HL-60/S4 treated with retinoic acid at 250 ng/mL for 4 days and 3 days (cell line): ENCODE results near the gene MOK.
"Not testable (repeated sequence)": the region's sequence is repeated elsewhere in the genome, so short reads cannot be mapped to it uniquely, and the experiment has no call there.

Experiments used
- in situ Hi-C: fragments of 300-500 bp; cut with MboI; formaldehyde crosslinking; loops from 2 replicates; pipeline ENCODE4 v1.7.0; 2022; ENCODE audit warnings: low sequenced_read_pairs

Gene MOK

GRCh38 chr14:102304611-102305506 lies at the start of gene MOK:
TSS of gene MOK (minus strand) at chr14:102305164. CDS start at chr14:102304968, 196 bp downstream.
- in situ Hi-C loops, result loop anchor here (25.0 kb wide), 1 partner anchor 243 kb away; no protein-coding TSS in a partner anchor

GRCh38 chr14:102353126-102353619 lies 48.2 kb upstream of the MOK start:
- in situ Hi-C loops, result no loop called here

GRCh38 chr14:102352213-102352612 lies 47.2 kb upstream of the MOK start:
- in situ Hi-C loops, result no loop called here

GRCh38 chr14:102351593-102351992 lies 46.6 kb upstream of the MOK start:
- in situ Hi-C loops, result not testable (repeated sequence)

DNA sequence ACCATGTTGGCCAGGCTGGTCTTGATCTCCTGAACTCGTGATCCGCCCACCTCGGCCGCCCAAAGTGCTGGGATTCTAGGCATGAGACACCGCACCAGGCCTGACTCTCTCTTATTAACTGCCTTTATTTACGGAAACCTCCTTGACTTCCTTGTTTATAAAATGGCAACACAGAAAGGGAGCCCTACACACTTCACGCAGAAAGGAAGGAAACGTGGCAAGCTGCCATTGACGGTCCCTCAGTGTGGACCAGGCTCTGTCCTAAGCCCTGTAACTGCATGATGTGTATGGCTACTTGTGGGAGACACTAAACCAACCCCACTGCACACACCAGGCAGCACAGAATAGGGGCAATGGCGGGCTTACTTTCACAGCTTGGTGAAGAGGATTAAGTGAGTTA lies 46.1 kb upstream of the MOK start:
- in situ Hi-C loops, result no loop called here

DNA sequence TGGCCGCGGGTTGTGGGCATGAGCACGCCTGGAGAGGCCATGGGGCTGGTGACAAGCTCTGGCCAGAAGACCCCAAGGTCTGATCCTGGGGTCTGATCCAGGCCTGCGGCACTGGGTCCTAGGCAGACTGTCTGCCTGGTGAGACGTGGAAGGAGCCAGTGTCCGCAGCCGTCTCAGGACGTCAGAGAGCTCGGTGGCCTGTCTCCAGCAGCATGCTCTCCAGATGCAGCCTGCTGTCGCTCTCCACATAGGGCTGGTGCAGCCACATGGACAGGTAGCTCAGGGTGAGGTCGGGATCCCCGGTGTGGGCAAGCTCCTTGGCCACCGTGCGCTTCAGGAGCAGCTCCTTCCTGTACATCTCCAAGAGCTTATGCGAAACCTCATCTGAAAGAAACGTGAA lies 43.4 kb upstream of the MOK start:
- in situ Hi-C loops, result no loop called here

- in situ Hi-C loops, result no loop called here
Measured at GRCh38 chr14:102346645-102347044, 41.7 kb upstream of the MOK start.

DNA sequence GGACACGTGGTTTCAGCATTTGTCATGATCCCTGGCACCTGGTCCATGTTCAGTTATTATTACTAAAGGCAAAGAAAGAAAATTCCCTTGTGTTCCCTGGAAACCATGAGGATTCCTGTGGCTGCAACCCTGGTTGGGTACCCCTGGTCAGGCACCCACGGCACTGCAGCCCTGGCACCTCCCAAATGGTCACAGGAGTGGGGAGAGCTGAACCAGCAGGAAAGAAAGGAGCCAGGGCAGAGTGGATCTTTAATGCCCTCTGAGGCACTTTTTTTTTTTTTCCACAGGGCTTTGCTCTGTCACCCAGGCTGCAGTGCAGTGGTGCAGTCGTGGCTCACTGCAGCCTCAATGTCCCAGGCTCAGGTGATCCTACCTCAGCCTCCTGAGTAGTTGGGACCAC lies 40.3 kb upstream of the MOK start:
- in situ Hi-C loops, result no loop called here

GRCh38 chr14:102344485-102344884 lies 39.5 kb upstream of the MOK start:
- in situ Hi-C loops, result no loop called here

GRCh38 chr14:102344084-102344483 lies 39.1 kb upstream of the MOK start:
- in situ Hi-C loops, result no loop called here

- in situ Hi-C loops, result no loop called here
Measured at GRCh38 chr14:102342238-102342637, 37.3 kb upstream of the MOK start.

GRCh38 chr14:102341566-102341965 lies 36.6 kb upstream of the MOK start:
- in situ Hi-C loops, result no loop called here

DNA sequence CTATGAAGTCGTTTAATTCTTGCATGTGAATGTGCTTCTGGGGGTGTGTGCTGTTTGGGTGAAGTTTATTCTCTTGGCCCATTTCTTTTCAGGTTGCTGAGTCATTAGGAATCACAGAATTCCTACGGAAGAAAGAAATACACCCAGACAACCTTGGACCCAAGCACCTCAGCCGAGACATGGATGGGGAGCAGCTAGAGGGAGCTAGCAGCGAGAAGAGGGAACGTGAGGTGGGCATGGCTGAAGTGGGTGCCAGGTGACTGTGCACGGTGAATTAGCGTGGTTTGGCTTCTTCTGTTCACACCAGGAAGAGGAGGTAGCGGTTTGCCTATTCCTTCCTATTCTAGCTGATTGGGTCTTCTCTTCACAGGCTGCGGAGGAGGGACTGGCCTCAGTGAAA lies 33.8 kb upstream of the MOK start:
- in situ Hi-C loops, result no loop called here

- in situ Hi-C loops, result no loop called here
Measured at GRCh38 chr14:102335163-102335562, 30.2 kb upstream of the MOK start.

DNA sequence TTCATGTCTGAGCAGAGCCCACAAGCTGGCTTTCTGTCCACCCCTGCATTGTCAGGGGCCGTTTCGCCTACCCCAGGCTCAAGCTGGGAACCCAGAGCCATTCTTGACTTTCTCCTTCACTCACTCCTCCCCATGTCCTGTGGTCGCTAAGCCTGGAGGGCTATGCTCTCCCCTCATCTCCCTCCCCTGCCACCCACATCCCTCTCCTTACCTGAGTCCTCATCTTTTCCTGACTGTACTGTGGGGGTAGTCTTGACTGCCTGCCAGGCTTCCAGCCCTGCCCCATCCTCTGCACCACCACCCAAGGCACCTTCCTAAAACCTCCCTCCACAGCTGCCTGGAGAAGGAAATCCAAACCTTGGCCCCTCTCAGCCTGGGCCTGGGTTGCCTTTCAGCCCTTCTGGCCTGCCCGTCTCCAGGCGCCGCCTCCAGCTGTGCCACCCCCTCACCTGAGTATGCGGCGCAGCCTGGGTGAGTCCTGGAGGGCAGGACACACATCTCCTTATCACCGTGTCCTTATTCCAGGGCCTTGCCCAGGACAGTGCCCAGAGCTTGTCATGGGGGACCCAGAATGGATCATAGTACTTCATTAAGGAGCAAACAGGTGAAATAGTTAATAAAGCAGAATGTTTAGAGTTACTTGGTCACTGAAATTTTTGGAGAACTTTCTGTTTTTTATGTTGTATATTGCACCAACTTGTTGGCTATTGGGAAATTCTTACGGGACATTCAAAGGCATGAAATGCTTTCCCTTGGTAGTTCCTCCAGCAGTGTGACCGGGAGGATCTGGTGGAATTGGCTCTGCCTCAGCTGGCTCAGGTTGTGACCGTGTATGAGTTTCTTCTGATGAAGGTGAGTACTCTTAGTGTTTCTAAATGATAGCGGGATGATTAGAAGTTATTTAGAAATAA lies 29.1 kb upstream of the MOK start:
- in situ Hi-C loops, result no loop called here

DNA sequence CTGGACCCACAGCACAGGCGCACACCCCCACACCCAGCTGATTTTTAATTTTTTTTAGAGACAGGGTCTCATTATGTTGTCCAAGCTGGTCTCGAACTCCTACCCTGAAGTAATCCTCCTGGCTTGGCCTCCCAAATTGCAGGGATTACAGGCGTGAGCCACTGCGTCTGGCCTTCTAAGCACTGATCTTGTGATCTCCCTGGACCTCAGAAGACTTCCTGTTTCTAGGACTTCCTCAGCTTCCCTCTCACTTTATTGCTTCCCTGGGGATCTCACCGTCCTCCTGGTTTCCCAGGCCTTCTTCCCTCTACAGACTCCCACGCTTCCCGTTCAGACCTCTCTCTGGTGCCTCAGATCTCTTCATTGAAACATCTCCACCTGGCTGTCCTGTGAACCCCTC lies 28.4 kb upstream of the MOK start:
- in situ Hi-C loops, result no loop called here

DNA sequence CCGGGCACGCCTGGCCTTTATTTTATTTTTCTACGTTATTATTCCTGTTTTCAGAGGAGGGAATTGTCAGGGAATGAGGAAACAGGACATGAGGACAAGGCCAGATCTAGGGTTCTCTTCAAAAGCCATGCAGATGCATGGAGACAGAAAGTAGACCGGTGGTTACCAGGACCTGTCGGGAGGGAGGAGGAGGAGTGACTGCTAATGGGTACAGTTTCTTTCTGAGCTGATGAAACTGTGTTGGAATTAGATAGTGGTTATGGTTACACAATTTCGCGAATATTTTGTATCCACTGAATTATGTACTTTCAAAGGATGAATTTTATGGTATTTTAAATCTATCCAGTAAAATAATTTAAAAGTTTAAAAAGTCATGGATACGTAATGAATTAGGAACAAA lies 25.8 kb upstream of the MOK start:
- in situ Hi-C loops, result no loop called here

DNA sequence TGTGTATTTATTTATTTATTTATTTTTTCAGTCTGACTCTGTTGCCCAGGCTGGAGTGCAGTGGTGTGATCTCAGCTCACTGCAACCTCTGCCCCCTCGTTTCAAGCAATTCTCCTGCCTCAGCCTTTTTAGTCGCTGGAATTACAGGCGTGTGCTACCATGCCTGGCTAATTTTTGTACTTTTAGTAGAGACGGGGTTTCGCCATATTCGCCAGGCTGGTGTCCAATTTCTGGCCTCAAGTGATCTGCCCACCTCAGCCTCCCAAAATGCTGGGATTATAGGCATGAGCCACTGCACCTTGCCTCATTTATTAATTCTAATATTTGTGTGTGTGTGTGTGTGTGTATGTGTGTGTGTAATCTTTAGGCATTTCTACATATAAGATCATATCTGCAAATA lies 24.4 kb upstream of the MOK start:
- in situ Hi-C loops, result not testable (repeated sequence)

GRCh38 chr14:102326583-102326982 lies 21.6 kb upstream of the MOK start:
- in situ Hi-C loops, result no loop called here

GRCh38 chr14:102325791-102326345 lies 20.9 kb upstream of the MOK start:
- in situ Hi-C loops, result no loop called here

DNA sequence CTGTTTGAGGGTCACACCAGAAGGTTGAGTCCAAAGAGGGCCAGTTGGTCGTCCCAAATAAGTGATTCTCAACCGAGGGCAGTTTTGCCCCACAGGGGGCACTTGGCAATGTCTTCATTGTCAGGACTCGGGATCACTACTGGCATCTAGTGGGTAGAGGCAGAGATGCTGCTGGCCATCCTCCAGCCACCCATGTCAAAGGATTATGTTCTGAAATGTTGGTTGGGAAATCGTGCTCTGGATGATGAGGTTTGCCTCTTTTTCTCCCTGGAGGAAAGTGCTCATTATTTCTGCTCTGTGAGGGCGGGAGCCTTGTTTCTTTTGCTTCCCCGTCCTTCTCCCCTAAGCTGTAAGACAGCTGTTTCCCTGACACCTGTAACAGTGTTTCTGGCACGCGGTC lies 18.1 kb upstream of the MOK start:
- in situ Hi-C loops, result loop anchor here (25.0 kb wide), 1 partner anchor 261 kb away; no protein-coding TSS in a partner anchor
